Hepatocyte (in vitro differentiated cells): ENCODE measurements around the gene TRAPPC6A. TPM values are rescaled to one million over a fixed set of nuclear protein-coding genes. Genes with fewer than 3 reads are reported as not detected.
A peak's percentile ranks its signal among the peaks of the same experiment; 100 is the strongest.

Experiments used
- DNase-seq: peaks from one replicate; pipeline ENCODE4 v3.0.0-alpha.2; 2016; ENCODE audit warnings: low spot score
- H2AFZ ChIP-seq: fragments of 200-600 bp; sonication (generic); 2 replicates; pipeline ENCODE4 v1.6.0; 2016; ENCODE audit warnings: antibody characterized with exemption, mild to moderate bottlenecking
- H3K27ac ChIP-seq: fragments of 200-600 bp; sonication (generic); 2 replicates; pipeline ENCODE4 v1.5.1; 2016; ENCODE audit warnings: mild to moderate bottlenecking
- H3K27me3 ChIP-seq: fragments of 200-600 bp; sonication (generic); 2 replicates; pipeline ENCODE4 v1.6.1; 2016
- H3K36me3 ChIP-seq: fragments of 200-600 bp; sonication (generic); replicated peaks from 2 replicates; pipeline ENCODE4 v1.5.1; 2016; ENCODE audit warnings: low read depth; ENCODE audit not compliant: insufficient read depth
- H3K4me1 ChIP-seq: fragments of 200-600 bp; sonication (generic); 2 replicates; pipeline ENCODE4 v1.5.1; 2016; ENCODE audit warnings: mild to moderate bottlenecking, moderate library complexity; ENCODE audit not compliant: insufficient read depth
- H3K4me2 ChIP-seq: fragments of 200-600 bp; sonication (generic); 2 replicates; pipeline ENCODE4 v1.6.0; 2016
- H3K4me3 ChIP-seq: fragments of 200-600 bp; sonication (generic); 2 replicates; pipeline ENCODE4 v1.5.1; 2016; ENCODE audit warnings: mild to moderate bottlenecking
- H3K79me2 ChIP-seq: fragments of 200-600 bp; sonication (generic); 2 replicates; pipeline ENCODE4 v1.6.0; 2017; ENCODE audit warnings: mild to moderate bottlenecking
- H3K9me2 ChIP-seq: fragments of 200-600 bp; sonication (generic); replicated peaks from 2 replicates; pipeline ENCODE4 v1.6.0; 2017; ENCODE audit warnings: mild to moderate bottlenecking; ENCODE audit not compliant: insufficient read depth
- H3K9me3 ChIP-seq: fragments of 200-600 bp; sonication (generic); 2 replicates; pipeline ENCODE4 v1.5.1; 2016; ENCODE audit warnings: low read depth, mild to moderate bottlenecking
- H4K20me1 ChIP-seq: fragments of 200-600 bp; sonication (generic); 2 replicates; pipeline ENCODE4 v1.6.0; 2016; ENCODE audit warnings: mild to moderate bottlenecking; ENCODE audit not compliant: insufficient read depth, poor library complexity, severe bottlenecking
- CTCF ChIP-seq: fragments of 200-600 bp; sonication (generic); IDR thresholded peaks from 2 replicates; pipeline ENCODE4 v1.5.1; 2016; ENCODE audit warnings: antibody characterized with exemption, mild to moderate bottlenecking; ENCODE audit not compliant: poor library complexity
- EZH2 ChIP-seq: fragments of 200-600 bp; sonication (generic); IDR thresholded peaks from 2 replicates; pipeline ENCODE4 v1.6.1; 2016; ENCODE audit warnings: antibody characterized with exemption, mild to moderate bottlenecking, borderline replicate concordance
- EZH2phosphoT487 ChIP-seq: fragments of 200-600 bp; sonication (generic); IDR thresholded peaks from one replicate; pipeline ENCODE4 v1.6.1; 2018; ENCODE audit warnings: antibody characterized with exemption, mild to moderate bottlenecking, low read depth, moderate library complexity; ENCODE audit not compliant: unreplicated experiment, severe bottlenecking
- WGBS: methylation state at CpG from one replicate; pipeline ENCODE4 v1.1.6; 2016; ENCODE audit warnings: low lambda C conversion rate; ENCODE audit errors: missing lambda C conversion rate; 5-methylcytosine and 5-hydroxymethylcytosine counted together
- polyA plus RNA-seq: library from polyadenylated mRNA; unstranded; fragments of >200 nt; fragmentation: Nextera tagmentation; extraction: Ambion mirVana; gene quantifications from 2 replicates; pipeline ENCODE4 v1.2.1, GENCODE V29; 2016
- total RNA-seq: library from RNA; depleted of rRNA; stranded (reverse); fragments of >200 nt; gene quantifications from 2 replicates; pipeline ENCODE4 v1.2.3, GENCODE V29; 2014

Gene TRAPPC6A
- total and polyA plus RNA-seq, 2 experiments from 2014 or later = 25.7 to 60.1 TPM

GRCh38 chr19:45124021-45124420 lies 54.0 kb downstream of the TRAPPC6A start:
- no peaks in the 10 kb centered on the region for H3K36me3 ChIP-seq
- no peak overlapping the region for H3K4me2 ChIP-seq
- peaks cover 98% of the 10 kb centered on the region for H3K79me2 ChIP-seq
- peaks cover 63% of the 10 kb centered on the region for H4K20me1 ChIP-seq
- H3K4me1 ChIP-seq = peaks cover 8% of the 10 kb centered on the region
- TF ChIP-seq EZH2phosphoT487 = no peak
- no peak overlapping the region for H2AFZ ChIP-seq
- H3K27me3 ChIP-seq = no peaks in the 10 kb centered on the region
- DNase-seq = no peak
- WGBS = 80% methylated on average over 6 of the region's 6 CpGs
- no peaks in the 10 kb centered on the region for H3K9me2 ChIP-seq
- H3K27ac ChIP-seq = peak overlapping the region; percentile 69
- no peak overlapping the region for H3K4me3 ChIP-seq
- no peaks in the 10 kb centered on the region for H3K9me3 ChIP-seq

- Histone ChIP-seq H3K79me2 (peaks cover 98% of the 10 kb centered on the region), H4K20me1 (peaks cover 63% of the 10 kb centered on the region), H3K4me1 (peaks cover 8% of the 10 kb centered on the region), H2AFZ (no peak overlapping the region), H3K27me3 (no peaks in the 10 kb centered on the region), H3K9me3 (no peaks in the 10 kb centered on the region), H3K4me2 (no peak overlapping the region), H3K9me2 (no peaks in the 10 kb centered on the region), H3K4me3 (no peak overlapping the region), H3K36me3 (no peaks in the 10 kb centered on the region), H3K27ac (peak overlapping the region; percentile 69)
- TF ChIP-seq CTCF (no peak), EZH2 (no peak), EZH2phosphoT487 (no peak)
- 58% methylated on average over 9 of the region's 9 CpGs for whole genome bisulfite sequencing
- DNase-seq = peak; percentile 40
Measured at GRCh38 chr19:45123440-45123850, 54.6 kb downstream of the TRAPPC6A start.

- Histone ChIP-seq H3K79me2 (peaks cover 98% of the 10 kb centered on the region), H2AFZ (no peak overlapping the region), H3K9me2 (no peaks in the 10 kb centered on the region), H3K4me3 (no peak overlapping the region), H4K20me1 (peaks cover 58% of the 10 kb centered on the region), H3K9me3 (no peaks in the 10 kb centered on the region), H3K36me3 (no peaks in the 10 kb centered on the region), H3K4me2 (no peak overlapping the region), H3K27ac (no peak overlapping the region), H3K4me1 (peaks cover 11% of the 10 kb centered on the region), H3K27me3 (no peaks in the 10 kb centered on the region)
- TF ChIP-seq EZH2 = no peak
- WGBS = 90% methylated on average over 6 of the region's 6 CpGs
- no peak for DNase-seq
Measured at GRCh38 chr19:45122832-45123231, 55.2 kb downstream of the TRAPPC6A start.

- TF ChIP-seq CTCF (no peak), EZH2phosphoT487 (no peak), EZH2 (no peak)
- H3K79me2 ChIP-seq = peaks cover 98% of the 10 kb centered on the region
- no peak overlapping the region for H3K4me3 ChIP-seq
- no peak overlapping the region for H3K27ac ChIP-seq
- H3K36me3 ChIP-seq = no peaks in the 10 kb centered on the region
- H3K9me2 ChIP-seq = no peaks in the 10 kb centered on the region
- peaks cover 18% of the 10 kb centered on the region for H3K4me1 ChIP-seq
- 92% methylated on average over 11 of the region's 11 CpGs for WGBS
- H4K20me1 ChIP-seq = peaks cover 66% of the 10 kb centered on the region
- H2AFZ ChIP-seq = no peak overlapping the region
- no peak for DNase-seq
- H3K9me3 ChIP-seq = no peaks in the 10 kb centered on the region
- no peaks in the 10 kb centered on the region for H3K27me3 ChIP-seq
- H3K4me2 ChIP-seq = no peak overlapping the region
Measured at GRCh38 chr19:45121827-45122345, 56.2 kb downstream of the TRAPPC6A start.
